Nephron (organoid): Measurements from ENCODE around the gene EEF2KMT.

Experiments used
- H3K27ac Mint-ChIP-seq, 3 experiments: 2 replicates each; pipeline ENCODE4 v1.8.0; 2020; ENCODE audit warnings: mixed read lengths in 3 of 3, mild to moderate bottlenecking in 2 of 3, moderate library complexity in 1 of 3
- H3K27me3 Mint-ChIP-seq: 2 replicates; pipeline ENCODE4 v1.8.0; 2021; ENCODE audit warnings: low read depth, mild to moderate bottlenecking, moderate library complexity, mixed read lengths
- H3K36me3 Mint-ChIP-seq: 2 replicates; pipeline ENCODE4 v1.8.0; 2020; ENCODE audit warnings: low read depth, mixed read lengths
- H3K4me1 Mint-ChIP-seq: 2 replicates; pipeline ENCODE4 v1.8.0; 2020; ENCODE audit warnings: mixed read lengths
- H3K4me3 Mint-ChIP-seq, 3 experiments: 2 replicates each; pipeline ENCODE4 v1.8.0; 2020; ENCODE audit warnings: mild to moderate bottlenecking in 3 of 3, mixed read lengths in 3 of 3, moderate library complexity in 2 of 3
- H3K9me3 Mint-ChIP-seq: 2 replicates; pipeline ENCODE4 v1.8.0; 2020; ENCODE audit warnings: mixed read lengths
- TF ChIP-seq, protein P1 (sequence below), 3 experiments: fragments of 200-600 bp; sonication (generic); IDR thresholded peaks; one replicate each; pipeline ENCODE4 v1.5.0; 2021; ENCODE audit warnings: antibody characterized with exemption in 3 of 3; ENCODE audit not compliant: unreplicated experiment in 3 of 3

The EEF2KMT gene

GRCh38 chr16:5071341-5071680, 26.3 kb downstream of the EEF2KMT start:
- H3K9me3 Mint-ChIP-seq, result no peaks in the 10 kb centered on the region
- TF ChIP-seq, protein P1, sequence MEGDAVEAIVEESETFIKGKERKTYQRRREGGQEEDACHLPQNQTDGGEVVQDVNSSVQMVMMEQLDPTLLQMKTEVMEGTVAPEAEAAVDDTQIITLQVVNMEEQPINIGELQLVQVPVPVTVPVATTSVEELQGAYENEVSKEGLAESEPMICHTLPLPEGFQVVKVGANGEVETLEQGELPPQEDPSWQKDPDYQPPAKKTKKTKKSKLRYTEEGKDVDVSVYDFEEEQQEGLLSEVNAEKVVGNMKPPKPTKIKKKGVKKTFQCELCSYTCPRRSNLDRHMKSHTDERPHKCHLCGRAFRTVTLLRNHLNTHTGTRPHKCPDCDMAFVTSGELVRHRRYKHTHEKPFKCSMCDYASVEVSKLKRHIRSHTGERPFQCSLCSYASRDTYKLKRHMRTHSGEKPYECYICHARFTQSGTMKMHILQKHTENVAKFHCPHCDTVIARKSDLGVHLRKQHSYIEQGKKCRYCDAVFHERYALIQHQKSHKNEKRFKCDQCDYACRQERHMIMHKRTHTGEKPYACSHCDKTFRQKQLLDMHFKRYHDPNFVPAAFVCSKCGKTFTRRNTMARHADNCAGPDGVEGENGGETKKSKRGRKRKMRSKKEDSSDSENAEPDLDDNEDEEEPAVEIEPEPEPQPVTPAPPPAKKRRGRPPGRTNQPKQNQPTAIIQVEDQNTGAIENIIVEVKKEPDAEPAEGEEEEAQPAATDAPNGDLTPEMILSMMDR (IDR thresholded peaks at IDR 0.05; ENCODE audit: unreplicated experiment in 3 of 3), result no peak
- peaks cover 9% of the 10 kb centered on the region for H3K36me3 Mint-ChIP-seq
- H3K4me3 Mint-ChIP-seq, result peak overlapping the region; percentile 96 to 97 (median 96)
- no peaks in the 10 kb centered on the region for H3K27me3 Mint-ChIP-seq
- peak overlapping the region; percentile 80 to 93 (median 92) for H3K27ac Mint-ChIP-seq
- peaks cover 15% of the 10 kb centered on the region for H3K4me1 Mint-ChIP-seq

DNA sequence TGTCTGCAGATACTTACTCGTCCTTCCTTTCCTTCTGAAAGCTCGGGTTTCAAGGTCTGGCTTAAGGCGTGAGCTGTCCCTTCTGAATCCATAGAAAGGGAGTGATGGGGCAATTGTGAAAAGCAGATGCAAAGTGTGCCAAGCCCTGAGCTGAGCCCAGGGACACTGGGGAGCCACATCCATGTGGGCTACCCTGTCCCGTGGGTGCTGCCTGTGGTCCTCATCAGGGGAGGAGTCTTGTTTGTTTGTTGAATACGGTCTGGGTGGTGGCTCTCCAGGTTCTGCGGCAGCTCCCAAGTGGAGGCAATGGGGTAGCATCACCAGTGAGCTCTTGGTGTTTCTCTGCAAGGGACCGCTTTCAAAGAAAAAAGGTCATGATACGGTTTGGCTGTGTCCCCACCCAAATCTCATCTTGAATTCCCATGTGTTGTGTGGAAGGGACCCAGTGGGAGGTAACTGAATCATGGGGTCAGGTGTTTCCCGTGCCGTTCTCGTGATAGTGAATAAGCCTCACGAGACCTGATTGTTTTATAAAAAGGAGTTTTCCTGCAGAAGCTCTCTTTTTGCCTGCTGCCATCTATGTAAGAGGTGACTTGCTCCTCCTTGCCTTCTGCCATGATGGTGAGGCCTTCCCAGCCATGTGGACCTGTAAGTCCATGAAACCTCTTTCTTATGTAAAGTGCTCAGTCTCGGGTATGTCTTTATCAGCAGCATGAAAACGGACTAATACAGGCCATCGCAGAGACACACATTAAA, 27.0 kb downstream of the EEF2KMT start:
- H3K4me3 Mint-ChIP-seq, result peak overlapping the region; percentile 55 to 97 (median 96)
- peaks cover 9% of the 10 kb centered on the region for H3K36me3 Mint-ChIP-seq
- peak overlapping the region in 2 of 3 experiments; percentile 59 to 80 for H3K27ac Mint-ChIP-seq

GRCh38 chr16:5069854-5070253, 27.7 kb downstream of the EEF2KMT start:
- peaks cover 20% of the 10 kb centered on the region for H3K4me1 Mint-ChIP-seq
- TF ChIP-seq, protein P1 (IDR thresholded peaks at IDR 0.05; ENCODE audit: unreplicated experiment in 3 of 3), result no peak
- H3K9me3 Mint-ChIP-seq, result no peaks in the 10 kb centered on the region
- H3K27ac Mint-ChIP-seq, result no peak overlapping the region
- H3K27me3 Mint-ChIP-seq, result peaks cover 7% of the 10 kb centered on the region
- peaks cover 4% of the 10 kb centered on the region for H3K36me3 Mint-ChIP-seq
- peak overlapping the region; percentile 44 to 61 (median 60) for H3K4me3 Mint-ChIP-seq

More for the DNA sequence above, 27.0 kb downstream of the EEF2KMT start:
- TF ChIP-seq, protein P1 (IDR thresholded peaks at IDR 0.05; ENCODE audit: unreplicated experiment in 3 of 3), result no peak
- Mint-ChIP-seq H3K9me3 (no peaks in the 10 kb centered on the region), H3K27me3 (peaks cover 2% of the 10 kb centered on the region), H3K4me1 (peaks cover 15% of the 10 kb centered on the region)

DNA sequence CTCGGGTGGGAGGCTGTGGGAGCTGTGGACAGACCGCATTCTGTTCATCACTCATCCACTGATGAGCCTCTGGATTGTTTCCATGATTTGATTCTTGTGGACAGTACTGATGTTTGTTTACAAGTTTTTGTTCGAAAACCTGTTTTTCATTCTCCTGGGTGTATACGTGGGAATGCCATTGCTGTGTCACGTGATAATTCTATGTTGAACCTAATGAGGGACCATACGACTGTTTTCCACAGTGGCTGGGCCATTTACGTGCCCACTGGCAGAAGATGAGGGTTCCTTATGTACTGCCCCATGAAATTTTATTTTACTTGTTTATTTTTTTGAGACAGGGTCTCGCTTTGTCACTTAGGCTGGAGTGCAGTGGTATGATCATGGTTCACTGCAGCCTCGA, 28.5 kb downstream of the EEF2KMT start:
- peaks cover 12% of the 10 kb centered on the region for H3K27me3 Mint-ChIP-seq
- no peak overlapping the region for H3K27ac Mint-ChIP-seq
- peaks cover 20% of the 10 kb centered on the region for H3K4me1 Mint-ChIP-seq
- no peak overlapping the region for H3K4me3 Mint-ChIP-seq
- TF ChIP-seq, protein P1 (IDR thresholded peaks at IDR 0.05; ENCODE audit: unreplicated experiment in 3 of 3), result no peak
- H3K9me3 Mint-ChIP-seq, result no peaks in the 10 kb centered on the region
- H3K36me3 Mint-ChIP-seq, result no peaks in the 10 kb centered on the region

DNA sequence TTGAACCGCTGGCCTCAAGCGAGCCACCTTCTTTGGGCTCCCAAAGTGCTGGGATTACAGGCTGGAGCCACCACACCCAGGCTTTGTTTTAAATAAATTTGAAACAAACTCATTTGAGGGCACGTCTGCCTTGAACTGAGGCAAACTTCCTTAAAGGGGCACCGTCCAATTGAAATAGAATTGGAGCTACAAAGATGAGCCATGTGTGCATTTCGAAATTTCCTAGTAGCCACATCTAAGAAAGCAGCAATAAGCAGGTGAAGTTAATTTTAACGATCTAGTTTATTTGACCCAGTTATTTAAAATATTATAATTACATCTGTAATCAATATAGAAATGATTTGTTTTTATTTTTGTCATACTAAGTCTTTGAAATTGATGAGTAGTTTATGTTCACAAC, 31.1 kb downstream of the EEF2KMT start:
- Mint-ChIP-seq H3K4me1 (peaks cover 9% of the 10 kb centered on the region), H3K27ac (no peak overlapping the region), H3K36me3 (no peaks in the 10 kb centered on the region), H3K27me3 (peaks cover 24% of the 10 kb centered on the region), H3K4me3 (no peak overlapping the region), H3K9me3 (no peaks in the 10 kb centered on the region)
- TF ChIP-seq, protein P1 (IDR thresholded peaks at IDR 0.05; ENCODE audit: unreplicated experiment in 3 of 3), result no peak

DNA sequence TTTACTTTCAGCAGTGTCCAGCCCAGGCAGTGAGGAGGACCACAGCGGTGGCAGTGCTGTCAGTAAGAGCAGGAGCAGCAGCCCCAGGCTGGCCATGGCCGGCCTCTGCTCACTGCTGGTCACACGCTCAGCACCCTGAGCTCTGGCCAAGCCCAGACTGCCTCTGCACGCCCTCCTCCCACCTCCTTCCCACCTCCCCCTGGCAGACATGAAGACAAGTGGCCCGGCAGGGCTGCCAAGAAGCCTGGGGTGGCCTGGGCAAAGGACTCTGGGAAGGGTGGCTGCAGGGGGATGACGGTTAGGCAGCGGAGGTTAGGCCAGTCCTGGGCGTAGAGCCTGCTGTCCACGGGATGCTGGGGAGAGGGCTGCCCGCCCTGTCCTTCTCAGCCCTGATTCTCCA, 31.8 kb downstream of the EEF2KMT start, which contains the start of gene C16orf89:
C16orf89 (minus strand) TSS at position 144 of the 400 bp plus-strand sequence; CDS start at position 96, 48 bp downstream.
- TF ChIP-seq, protein P1 (IDR thresholded peaks at IDR 0.05; ENCODE audit: unreplicated experiment in 3 of 3), result no peak
- peak within 1 kb of the TSS in 1 of 3 experiments; percentile 17 for H3K4me3 Mint-ChIP-seq
- no peaks in the 10 kb centered on the region for H3K9me3 Mint-ChIP-seq
- H3K27me3 Mint-ChIP-seq, result peaks cover 24% of the 10 kb centered on the region
- H3K4me1 Mint-ChIP-seq, result peaks cover 6% of the 10 kb centered on the region
- no peaks in the 10 kb centered on the region for H3K36me3 Mint-ChIP-seq
- peak within 1 kb of the TSS in 2 of 3 experiments; percentile 54 to 84 for H3K27ac Mint-ChIP-seq
